Mesodermal cell (in vitro differentiated cells): ENCODE results near the gene TAX1BP3. TPM values are rescaled to one million over a fixed set of nuclear protein-coding genes. Genes with fewer than 3 reads are reported as not detected.
A peak's percentile ranks its signal among the peaks of the same experiment; 100 is the strongest.
"Not testable (repeated sequence)": the region's sequence is repeated elsewhere in the genome, so short reads cannot be mapped to it uniquely, and the experiment has no call there.

Experiments used
- H3K27ac ChIP-seq: 2 replicates; pipeline ENCODE4 v1.7.0; 2013; ENCODE audit warnings: mild to moderate bottlenecking, low read depth, low read length, moderate library complexity; ENCODE audit not compliant: severe bottlenecking
- H3K36me3 ChIP-seq: 2 replicates; pipeline ENCODE4 v1.7.1; 2013; ENCODE audit warnings: mild to moderate bottlenecking, low read length, moderate library complexity; ENCODE audit not compliant: control insufficient read depth, insufficient read depth
- H3K4me1 ChIP-seq: one replicate; pipeline ENCODE4 v1.7.1; 2013; ENCODE audit warnings: mild to moderate bottlenecking, low read length; ENCODE audit not compliant: insufficient read depth, control insufficient read depth, poor library complexity, severe bottlenecking
- H3K4me3 ChIP-seq: 2 replicates; pipeline ENCODE4 v1.7.0; 2013; ENCODE audit warnings: low read length, control low read depth, mild to moderate bottlenecking; ENCODE audit not compliant: insufficient read depth, poor library complexity, severe bottlenecking; ENCODE audit errors: extremely low read depth
- H3K9me3 ChIP-seq: 2 replicates; pipeline ENCODE4 v1.7.1; 2013; ENCODE audit warnings: mild to moderate bottlenecking, low read length, moderate library complexity; ENCODE audit not compliant: control insufficient read depth
- WGBS, 2 experiments: methylation state at CpG; one replicate each; pipeline ENCODE4 v1.1.5; 2013; ENCODE audit warnings: missing lambda C conversion rate in 2 of 2; ENCODE audit not compliant: insufficient coverage in 2 of 2; 5-methylcytosine and 5-hydroxymethylcytosine counted together
- polyA plus RNA-seq, 2 experiments: library from polyadenylated mRNA; stranded (reverse); fragments of 50-300 nt; gene quantifications; one replicate each; pipeline ENCODE4 v1.2.3, GENCODE V29; 2013

TAX1BP3 gene
- 156 TPM for polyA plus RNA-seq (2013, experiment 1 of 2)
- 123 TPM for polyA plus RNA-seq (2013, experiment 2 of 2)

- WGBS, 2 experiments, result 0% methylated on average over 72 to 84 of the region's 89 CpGs
- Histone ChIP-seq H3K9me3 (no peaks in the 10 kb centered on the region), H3K4me3 (peak within 1 kb of the TSS; percentile 97), H3K36me3 (peaks cover 41% of the 10 kb centered on the region), H3K27ac (peak within 1 kb of the TSS; percentile 100), H3K4me1 (peaks cover 5% of the 10 kb centered on the region)
These were observed at the start of gene TAX1BP3, which contains the start of gene EMC6 for GRCh38 chr17:3668279-3669084. Gene TAX1BP3, minus strand, starts transcription at chr17:3668578. Its CDS starts 52 bp downstream, at chr17:3668526. Gene EMC6, plus strand, starts transcription at chr17:3668812. Its CDS starts 335 bp downstream, at chr17:3669147.

- Histone ChIP-seq H3K36me3 (peaks cover 68% of the 10 kb centered on the region), H3K4me1 (peaks cover 11% of the 10 kb centered on the region), H3K27ac (no peak overlapping the region), H3K4me3 (no peak overlapping the region), H3K9me3 (no peaks in the 10 kb centered on the region)
- 82 to 90% methylated on average over 5 to 6 of the region's 8 CpGs for WGBS, 2 experiments
These were observed 46.9 kb upstream of the TAX1BP3 start for GRCh38 chr17:3715296-3715695.

GRCh38 chr17:3712811-3713463 lies 44.6 kb upstream of the TAX1BP3 start:
- peaks cover 51% of the 10 kb centered on the region for H3K36me3 ChIP-seq
- no peak overlapping the region for H3K27ac ChIP-seq
- WGBS, 2 experiments, result 83 to 90% methylated on average over 10 to 12 of the region's 13 CpGs
- no peak overlapping the region for H3K4me3 ChIP-seq
- no peaks in the 10 kb centered on the region for H3K4me1 ChIP-seq
- H3K9me3 ChIP-seq, result no peaks in the 10 kb centered on the region

GRCh38 chr17:3710951-3711383 lies 42.6 kb upstream of the TAX1BP3 start:
- Histone ChIP-seq H3K27ac (peak overlapping the region; percentile 59), H3K4me1 (no peaks in the 10 kb centered on the region), H3K36me3 (peaks cover 32% of the 10 kb centered on the region), H3K9me3 (no peaks in the 10 kb centered on the region), H3K4me3 (no peak overlapping the region)
- whole genome bisulfite sequencing, 2 experiments, result 65 to 80% methylated on average over 3 of the region's 5 CpGs

- Histone ChIP-seq H3K4me3 (no peak overlapping the region), H3K4me1 (no peaks in the 10 kb centered on the region), H3K9me3 (no peaks in the 10 kb centered on the region), H3K36me3 (peaks cover 18% of the 10 kb centered on the region), H3K27ac (no peak overlapping the region)
- 94 to 100% methylated on average over 3 of the region's 3 CpGs for WGBS, 2 experiments
These were observed 40.0 kb upstream of the TAX1BP3 start for GRCh38 chr17:3708366-3708765.

GRCh38 chr17:3705718-3705984 lies 37.3 kb upstream of the TAX1BP3 start:
- H3K4me3 ChIP-seq, H3K4me1 ChIP-seq, H3K9me3 ChIP-seq, H3K27ac ChIP-seq, H3K36me3 ChIP-seq: not testable (repeated sequence)
- WGBS, 2 experiments, result 75 to 100% methylated on average over 1 of the region's 1 CpG

GRCh38 chr17:3704931-3705717 lies 36.7 kb upstream of the TAX1BP3 start:
- WGBS, 2 experiments, result 83 to 88% methylated on average over 16 of the region's 20 CpGs
- Histone ChIP-seq H3K4me3 (no peak overlapping the region), H3K27ac (no peak overlapping the region), H3K36me3 (no peaks in the 10 kb centered on the region), H3K4me1 (no peaks in the 10 kb centered on the region), H3K9me3 (no peaks in the 10 kb centered on the region)

GRCh38 chr17:3702041-3702539 lies 33.7 kb upstream of the TAX1BP3 start:
- not testable (repeated sequence) for H3K27ac ChIP-seq
- WGBS, 2 experiments, result 88 to 94% methylated on average over 3 to 7 of the region's 7 CpGs

GRCh38 chr17:3699951-3700350 lies 31.6 kb upstream of the TAX1BP3 start:
- 93 to 96% methylated on average over 3 to 4 of the region's 4 CpGs for WGBS, 2 experiments
- Histone ChIP-seq H3K4me1 (peaks cover 8% of the 10 kb centered on the region), H3K27ac (no peak overlapping the region), H3K4me3 (no peak overlapping the region), H3K36me3 (no peaks in the 10 kb centered on the region), H3K9me3 (peaks cover 8% of the 10 kb centered on the region)

More at GRCh38 chr17:3702041-3702539, 33.7 kb upstream of the TAX1BP3 start:
- not testable (repeated sequence) for H3K4me3 ChIP-seq, H3K9me3 ChIP-seq, H3K4me1 ChIP-seq, H3K36me3 ChIP-seq

GRCh38 chr17:3698139-3698538 lies 29.8 kb upstream of the TAX1BP3 start:
- H3K9me3 ChIP-seq, result peaks cover 8% of the 10 kb centered on the region
- WGBS, 2 experiments, result 93 to 100% methylated on average over 1 to 2 of the region's 4 CpGs
- H3K4me3 ChIP-seq, result no peak overlapping the region
- H3K4me1 ChIP-seq, result peaks cover 8% of the 10 kb centered on the region
- no peaks in the 10 kb centered on the region for H3K36me3 ChIP-seq
- H3K27ac ChIP-seq, result no peak overlapping the region
